ENCODE measurements around the gene POLR2H. TPM values are rescaled to one million over a fixed set of nuclear protein-coding genes. Genes with fewer than 3 reads are reported as not detected.
A peak's percentile ranks its signal among the peaks of the same experiment; 100 is the strongest.

The POLR2H gene
- total RNA-seq, 1 donor from 2014 or later, result 64.3 TPM

- no peaks in the 10 kb centered on the region for H3K9me3 ChIP-seq
- no peak for DNase-seq (ENCODE audit: extremely low spot score in 2 of 2)
- H3K4me3 ChIP-seq, result no peak overlapping the region
- no peaks in the 10 kb centered on the region for H3K27me3 ChIP-seq
- H3K36me3 ChIP-seq, result peaks cover 22 to 100% of the 10 kb centered on the region in 2 donors
- no peak overlapping the region for H3K27ac ChIP-seq
- no peaks in the 10 kb centered on the region for H3K4me1 ChIP-seq
- intact Hi-C loops (cut with DNase I), result no loop called here
- TF ChIP-seq POLR2AphosphoS5 (IDR thresholded peaks at IDR 0.05; ENCODE audit: insufficient read depth in 1 of 2, low read depth in 1 of 2), result no peak
- no peak for TF ChIP-seq CTCF (IDR thresholded peaks at IDR 0.05)
- TF ChIP-seq POLR2A (IDR thresholded peaks at IDR 0.05), result no peak
These were observed 33.0 kb upstream of the POLR2H start for GRCh38 chr3:184328516-184328915.

- Histone ChIP-seq H3K9me3 (no peaks in the 10 kb centered on the region), H3K27ac (peak overlapping the region; percentile 47), H3K4me1 (peaks cover 25% of the 10 kb centered on the region), H3K36me3 (peaks cover 4 to 75% of the 10 kb centered on the region in 2 donors), H3K27me3 (no peaks in the 10 kb centered on the region), H3K4me3 (no peak overlapping the region)
- intact Hi-C loops (cut with DNase I), result loop anchor here (10.0 kb wide), 1 partner anchor 148 kb away; the partner anchor contains the start of gene ABCF3
- DNase-seq (ENCODE audit: extremely low spot score in 2 of 2), result no peak
- TF ChIP-seq CTCF (IDR thresholded peaks at IDR 0.05) (no peak), POLR2AphosphoS5 (IDR thresholded peaks at IDR 0.05; ENCODE audit: insufficient read depth in 1 of 2, low read depth in 1 of 2) (no peak), POLR2A (IDR thresholded peaks at IDR 0.05) (no peak)
These were observed 29.0 kb upstream of the POLR2H start for GRCh38 chr3:184332370-184333090.

GRCh38 chr3:184333190-184333589 lies 28.3 kb upstream of the POLR2H start:
- intact Hi-C loops (cut with DNase I), result loop anchor here (10.0 kb wide), 1 partner anchor 148 kb away; the partner anchor contains the start of gene ABCF3
- H3K4me1 ChIP-seq, result peaks cover 32% of the 10 kb centered on the region
- H3K9me3 ChIP-seq, result no peaks in the 10 kb centered on the region
- no peak overlapping the region for H3K4me3 ChIP-seq
- no peaks in the 10 kb centered on the region for H3K27me3 ChIP-seq
- peaks cover 0 to 68% of the 10 kb centered on the region in 2 donors for H3K36me3 ChIP-seq
- no peak for DNase-seq (ENCODE audit: extremely low spot score in 2 of 2)
- TF ChIP-seq POLR2A (IDR thresholded peaks at IDR 0.05) (no peak), CTCF (IDR thresholded peaks at IDR 0.05) (no peak), POLR2AphosphoS5 (IDR thresholded peaks at IDR 0.05; ENCODE audit: insufficient read depth in 1 of 2, low read depth in 1 of 2) (no peak)
- peak overlapping the region; percentile 47 for H3K27ac ChIP-seq

GRCh38 chr3:184333700-184334099 lies 27.8 kb upstream of the POLR2H start:
- Histone ChIP-seq H3K27me3 (no peaks in the 10 kb centered on the region), H3K36me3 (peaks cover 0 to 63% of the 10 kb centered on the region in 2 donors), H3K27ac (peak overlapping the region; percentile 0), H3K4me3 (no peak overlapping the region), H3K9me3 (no peaks in the 10 kb centered on the region), H3K4me1 (peaks cover 37% of the 10 kb centered on the region)
- DNase-seq (ENCODE audit: extremely low spot score in 2 of 2), result no peak
- intact Hi-C loops (cut with DNase I), result loop anchor here (10.0 kb wide), 1 partner anchor 149 kb away; the partner anchor contains the start of gene ABCF3
- TF ChIP-seq POLR2AphosphoS5 (IDR thresholded peaks at IDR 0.05; ENCODE audit: insufficient read depth in 1 of 2, low read depth in 1 of 2) (no peak), CTCF (IDR thresholded peaks at IDR 0.05) (no peak), POLR2A (IDR thresholded peaks at IDR 0.05) (no peak)

All from vagina (tissue), 2 donors.